ENCODE results near the gene BRD3OS. TPM values are rescaled to one million over a fixed set of nuclear protein-coding genes. Genes with fewer than 3 reads are reported as not detected.

Gene BRD3OS, protein sequence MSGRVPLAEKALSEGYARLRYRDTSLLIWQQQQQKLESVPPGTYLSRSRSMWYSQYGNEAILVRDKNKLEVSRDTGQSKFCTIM
- polyA plus RNA-seq (ENCODE audit: insufficient read length in 12 of 12): 10 to 100 TPM in 6 of 12 donors, 1 to 10 TPM in 5, not detected in 1; 8.2 to 15.7 (median 10.5) TPM
- long read RNA-seq, donor 1, full-length matches to known transcripts: 85 of 121 reads
- long read RNA-seq, donor 1, partial matches to known transcripts: 31 of 121 reads
- long read RNA-seq, donor 1, other reads (novel, unspliced or antisense): 5 of 121 reads
- long read RNA-seq, donor 2, full-length matches to known transcripts: 195 of 310 reads
- long read RNA-seq, donor 2, partial matches to known transcripts: 99 of 310 reads
- long read RNA-seq, donor 2, other reads (novel, unspliced or antisense): 16 of 310 reads
- long read RNA-seq, donor 3, full-length matches to known transcripts: 98 of 150 reads
- long read RNA-seq, donor 3, partial matches to known transcripts: 52 of 150 reads
- long read RNA-seq, donor 3, other reads (novel, unspliced or antisense): 0 of 150 reads
- long read RNA-seq, donor 4, full-length matches to known transcripts: 59 of 59 reads
- long read RNA-seq, donor 4, partial matches to known transcripts: 0 of 59 reads
- long read RNA-seq, donor 4, other reads (novel, unspliced or antisense): 0 of 59 reads
- long read RNA-seq, donor 5: 0 reads
- long read RNA-seq, donor 6, full-length matches to known transcripts: 79 of 91 reads
- long read RNA-seq, donor 6, partial matches to known transcripts: 12 of 91 reads
- long read RNA-seq, donor 6, other reads (novel, unspliced or antisense): 0 of 91 reads
- long read RNA-seq, donor 7, full-length matches to known transcripts: 72 of 91 reads
- long read RNA-seq, donor 7, partial matches to known transcripts: 19 of 91 reads
- long read RNA-seq, donor 7, other reads (novel, unspliced or antisense): 0 of 91 reads
- long read RNA-seq, donor 8, full-length matches to known transcripts: 212 of 212 reads
- long read RNA-seq, donor 8, partial matches to known transcripts: 0 of 212 reads
- long read RNA-seq, donor 8, other reads (novel, unspliced or antisense): 0 of 212 reads
- long read RNA-seq, donor 9, full-length matches to known transcripts: 69 of 69 reads
- long read RNA-seq, donor 9, partial matches to known transcripts: 0 of 69 reads
- long read RNA-seq, donor 9, other reads (novel, unspliced or antisense): 0 of 69 reads
- long read RNA-seq, donor 10, full-length matches to known transcripts: 190 of 292 reads
- long read RNA-seq, donor 10, partial matches to known transcripts: 84 of 292 reads
- long read RNA-seq, donor 10, other reads (novel, unspliced or antisense): 18 of 292 reads
- long read RNA-seq, donor 11, full-length matches to known transcripts: 159 of 205 reads
- long read RNA-seq, donor 11, partial matches to known transcripts: 46 of 205 reads
- long read RNA-seq, donor 11, other reads (novel, unspliced or antisense): 0 of 205 reads

DNA sequence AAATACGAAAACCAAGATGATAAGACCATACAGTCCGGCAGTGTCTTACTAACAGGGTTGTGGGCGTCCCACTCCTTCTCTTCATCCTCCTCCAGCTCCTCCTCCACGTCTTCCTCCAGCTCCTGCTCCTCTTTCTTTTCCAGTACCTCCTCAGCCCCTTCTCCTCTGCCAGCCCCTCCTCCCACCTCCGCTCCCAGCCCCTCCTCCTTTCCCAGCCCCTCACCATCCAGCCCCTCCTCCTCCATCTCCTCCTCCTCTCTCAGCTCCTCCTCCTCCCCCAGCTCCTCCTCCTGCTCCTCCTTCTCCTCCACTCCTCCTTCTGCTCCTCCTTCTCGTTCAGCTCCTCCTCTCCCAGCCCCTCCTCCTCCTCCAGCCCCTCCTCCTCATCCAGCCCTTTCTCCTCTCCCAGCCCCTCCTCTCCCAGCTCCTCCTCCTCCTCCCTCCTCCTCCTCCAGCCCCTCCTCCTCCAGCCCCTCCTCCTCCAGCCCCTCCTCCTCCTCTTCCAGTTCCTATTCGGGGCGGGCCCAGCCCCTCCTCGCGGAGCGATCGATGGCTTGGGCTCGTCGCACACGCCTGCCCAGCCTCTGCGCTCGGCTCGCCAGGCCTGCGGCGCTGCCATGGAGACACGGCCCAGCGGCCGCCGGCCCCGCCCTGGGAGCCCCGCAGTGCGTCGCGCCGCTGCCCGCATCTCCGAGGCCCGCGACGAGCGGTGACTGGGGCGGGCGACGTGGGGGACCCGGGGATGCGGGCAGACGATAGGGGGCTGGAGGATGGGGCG lies at the start of gene BRD3OS:
Gene BRD3OS (plus strand): TSS at position 654 of the 778 bp plus-strand sequence. CDS start 1,267 bp downstream, outside the sequence.
- DNase-seq: peak; percentile 97

- no peak for DNase-seq
These were observed 49.8 kb upstream of the BRD3OS start for GRCh38 chr9:133975511-133975910.

DNA sequence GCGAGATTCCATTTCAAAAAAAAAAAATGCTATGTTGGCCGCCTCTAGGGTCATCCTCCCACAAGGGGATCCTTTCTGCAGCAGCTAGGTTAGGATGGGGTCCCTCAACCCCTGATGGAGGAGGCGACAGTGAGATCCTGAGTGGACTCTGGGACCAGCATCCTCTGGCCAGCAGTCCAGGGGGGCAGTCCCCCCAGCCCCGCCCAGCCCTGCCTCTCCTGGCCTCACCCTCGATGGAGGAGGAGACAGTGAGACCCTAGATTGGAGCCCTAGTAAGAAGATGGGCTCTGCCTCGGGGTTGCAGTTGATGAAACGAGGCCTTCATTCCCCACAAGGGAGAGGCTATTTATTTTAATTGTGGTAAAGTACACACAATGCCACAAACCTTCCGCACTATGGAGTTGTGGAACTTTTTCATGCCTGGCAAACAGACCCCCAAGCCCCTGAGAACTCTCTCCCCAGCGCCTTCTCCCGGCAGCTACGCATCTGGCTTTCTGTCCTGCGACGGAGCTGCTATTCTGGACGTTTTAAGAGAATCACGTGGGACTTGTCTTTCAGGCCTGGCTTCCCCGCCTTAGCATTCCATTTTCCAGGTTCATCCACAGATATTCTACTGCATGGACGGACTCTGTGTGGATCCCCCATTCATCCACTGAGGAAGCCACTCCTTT lies 49.0 kb upstream of the BRD3OS start:
- DNase-seq: no peak

- no peak for DNase-seq
These were observed 48.4 kb upstream of the BRD3OS start for GRCh38 chr9:133976887-133977286.

GRCh38 chr9:133977421-133978201 lies 47.7 kb upstream of the BRD3OS start:
- DNase-seq: no peak

- DNase-seq: no peak
These were observed 46.9 kb upstream of the BRD3OS start for GRCh38 chr9:133978226-133978898.

DNA sequence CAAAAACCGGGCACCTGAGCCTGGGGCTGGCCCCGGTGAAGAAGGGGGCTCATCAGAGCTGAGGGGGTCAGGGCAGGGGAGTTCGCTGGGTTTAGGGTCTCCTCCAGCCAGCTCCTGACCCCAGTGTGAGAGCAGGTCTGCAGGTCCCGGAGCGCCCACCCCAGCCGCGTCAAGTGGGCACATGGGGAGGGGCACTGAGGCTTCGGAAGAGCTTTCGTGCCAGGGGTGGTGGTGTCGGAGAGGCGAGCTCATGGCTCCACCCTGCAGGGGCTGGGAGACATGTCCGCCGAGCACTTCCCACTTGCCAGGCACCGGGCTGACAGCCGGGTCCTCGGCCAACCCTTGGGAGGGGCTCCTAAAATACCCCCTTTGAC lies 46.4 kb upstream of the BRD3OS start:
- no peak for DNase-seq

GRCh38 chr9:133979273-133979920 lies 45.9 kb upstream of the BRD3OS start:
- DNase-seq: no peak

DNA sequence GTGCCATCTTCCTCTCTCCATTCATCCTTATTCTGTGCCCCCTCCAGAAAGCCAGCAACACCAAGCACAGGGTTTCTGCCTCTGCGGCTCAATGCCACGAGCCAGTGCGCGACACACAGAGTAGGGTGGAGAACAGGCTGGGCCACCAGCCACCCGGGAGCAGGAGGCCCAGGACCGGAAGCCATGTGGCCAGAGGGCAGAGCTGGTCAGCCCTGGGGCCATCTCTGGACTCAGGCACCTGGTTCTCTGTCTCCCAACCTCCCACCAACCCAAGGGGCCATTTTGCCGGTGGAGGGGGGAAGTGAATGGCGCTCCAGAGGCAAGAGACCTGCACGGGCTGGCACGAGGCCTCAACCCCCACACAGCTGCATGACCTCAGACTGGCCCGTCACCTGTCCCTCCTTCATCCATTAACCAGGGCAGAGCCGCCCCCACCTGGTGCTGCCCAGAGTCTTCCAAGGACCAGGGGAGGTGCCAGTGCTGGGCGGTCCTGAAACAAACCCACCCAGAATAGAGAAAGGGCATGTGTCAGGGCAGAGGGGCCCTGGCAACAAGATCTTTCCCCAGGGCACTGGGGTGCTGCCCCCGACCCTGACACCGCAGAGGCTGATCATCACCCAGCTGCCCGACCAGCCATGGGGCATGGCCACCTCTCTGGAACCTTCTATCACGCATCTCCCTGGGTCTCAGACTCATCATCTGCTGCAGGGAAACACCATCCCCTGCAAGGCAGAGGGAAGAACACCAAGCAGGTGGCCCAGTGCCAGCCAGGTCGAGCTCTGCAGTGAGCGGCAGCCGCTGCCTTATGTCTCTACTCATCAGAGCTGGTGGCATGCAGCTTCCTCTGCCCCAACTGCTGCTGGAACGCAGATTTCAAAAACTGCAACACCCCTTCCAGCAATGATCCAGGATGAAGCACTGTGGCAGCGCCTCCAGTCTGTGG lies 45.1 kb upstream of the BRD3OS start:
- DNase-seq: no peak

GRCh38 chr9:133980864-133981588 lies 44.3 kb upstream of the BRD3OS start:
- no peak for DNase-seq

- DNase-seq: no peak
These were observed 43.7 kb upstream of the BRD3OS start for GRCh38 chr9:133981589-133981957.

- no peak for DNase-seq
These were observed 43.2 kb upstream of the BRD3OS start for GRCh38 chr9:133981958-133982681.

DNA sequence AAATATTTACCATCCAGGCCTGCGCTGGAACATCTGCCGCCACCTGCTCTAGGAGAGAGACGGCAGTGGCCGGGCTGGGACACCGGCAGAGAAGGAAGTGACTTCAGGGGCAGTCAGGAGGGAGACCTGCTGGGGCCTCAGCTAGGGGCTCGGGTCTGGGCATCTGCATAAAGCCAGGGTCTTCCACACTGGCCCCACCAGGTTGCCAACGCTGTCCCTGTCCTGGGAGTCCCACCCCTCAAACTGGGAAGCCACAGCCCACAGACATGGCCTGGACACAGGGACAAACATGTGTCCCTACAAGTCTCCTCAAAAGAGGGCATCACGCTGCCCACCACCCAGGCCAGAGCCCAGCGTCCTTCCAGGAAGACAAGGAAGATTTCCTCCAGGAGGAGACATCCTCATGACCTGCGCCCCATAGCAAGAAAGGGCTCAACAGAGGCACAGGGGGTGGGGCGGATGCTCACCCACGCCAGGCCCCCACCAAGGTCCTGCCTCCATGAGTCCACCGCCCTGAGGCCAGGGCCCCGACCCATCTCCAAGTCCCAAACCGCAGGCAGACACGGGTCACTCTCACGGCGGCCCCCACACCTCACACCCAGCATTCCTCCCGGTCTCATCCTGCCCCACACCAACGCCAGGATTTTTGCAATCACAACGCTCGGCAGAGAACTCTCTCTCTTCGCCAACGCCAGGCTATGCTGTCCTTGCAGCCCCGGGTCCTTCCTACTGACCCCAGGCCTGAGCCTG lies 42.1 kb upstream of the BRD3OS start:
- DNase-seq: no peak

- DNase-seq: no peak
These were observed 39.2 kb upstream of the BRD3OS start for GRCh38 chr9:133986061-133986460.

All from muscle of arm (tissue), 14 donors.